Vagina (tissue), 2 donors: Measurements from ENCODE around the gene COMMD7. TPM values are rescaled to one million over a fixed set of nuclear protein-coding genes. Genes with fewer than 3 reads are reported as not detected.
A peak's percentile ranks its signal among the peaks of the same experiment; 100 is the strongest.
"Not testable (repeated sequence)": the region's sequence is repeated elsewhere in the genome, so short reads cannot be mapped to it uniquely, and the experiment has no call there.

Experiments used
- DNase-seq, 2 donors: peaks; one replicate each; pipeline ENCODE4 v3.0.0-alpha.2; 2017; ENCODE audit errors: extremely low spot score in 2 of 2
- H3K27ac ChIP-seq: fragments of 200-600 bp; sonication (generic); one replicate; pipeline ENCODE4 v1.5.1; 2019
- H3K27me3 ChIP-seq: fragments of 200-600 bp; sonication (generic); one replicate; pipeline ENCODE4 v1.5.1; 2019
- H3K36me3 ChIP-seq, 2 donors: fragments of 200-600 bp; sonication (generic); one replicate each; pipeline ENCODE4 v1.5.1; 2017 to 2019
- H3K4me1 ChIP-seq: fragments of 200-600 bp; sonication (generic); one replicate; pipeline ENCODE4 v1.5.1; 2019
- H3K4me3 ChIP-seq, 2 donors: fragments of 200-600 bp; sonication (generic); 1 replicate in 1 of 2; 2 replicates in 1 of 2; pipeline ENCODE4 v1.5.1; 2016 to 2019
- H3K9me3 ChIP-seq: fragments of 200-600 bp; sonication (generic); one replicate; pipeline ENCODE4 v1.5.1; 2019
- POLR2A ChIP-seq, 2 donors: fragments of 450-650 bp; IDR thresholded peaks; one replicate each; pipeline ENCODE4 v1.6.1; 2017; ENCODE audit warnings: antibody characterized with exemption in 2 of 2, mild to moderate bottlenecking in 2 of 2, moderate library complexity in 2 of 2
- POLR2AphosphoS5 ChIP-seq, 2 donors: sonication (generic); formaldehyde crosslinking; IDR thresholded peaks; one replicate each; pipeline ENCODE4 v1.9.0; 2017; ENCODE audit warnings: antibody characterized with exemption in 2 of 2, mild to moderate bottlenecking in 2 of 2, low read depth in 1 of 2; ENCODE audit not compliant: insufficient read depth in 1 of 2
- intact Hi-C: fragments of 100-400 bp; cut with DNase I; formaldehyde crosslinking; loops from one replicate; pipeline ENCODE4 v1.15.1; 2023
- total RNA-seq: library from RNA; depleted of rRNA; stranded (reverse); fragments of >200 nt; gene quantifications from one replicate; pipeline ENCODE4 v1.2.3, GENCODE V29; 2016
- TF ChIP-seq, protein P1 (sequence below), 3 experiments: fragments of 450-650 bp in 2 of 3; fragments of 200-600 bp in 1 of 3; sonication (generic) in 1 of 3; IDR thresholded peaks; one replicate each; pipeline ENCODE4 v1.5.1; 2017 to 2019; ENCODE audit warnings: antibody characterized with exemption in 3 of 3, mild to moderate bottlenecking in 2 of 3, moderate library complexity in 2 of 3

COMMD7 gene
- total RNA-seq, 1 donor from 2014 or later, result 28.7 TPM

GRCh38 chr20:32742322-32743236 is 688 bp downstream of the COMMD7 start:
- Histone ChIP-seq H3K27me3 (no peaks in the 10 kb centered on the region), H3K9me3 (no peaks in the 10 kb centered on the region), H3K27ac (peak overlapping the region; percentile 86), H3K4me1 (peaks cover 21% of the 10 kb centered on the region), H3K4me3 (peak overlapping the region; percentile 75 to 89), H3K36me3 (no peaks in the 10 kb centered on the region)
- intact Hi-C loops, result no loop called here
- TF ChIP-seq POLR2AphosphoS5 (IDR thresholded peaks at IDR 0.05; ENCODE audit: insufficient read depth in 1 of 2, low read depth in 1 of 2) (no peak), POLR2A (IDR thresholded peaks at IDR 0.05) (no peak)
- TF ChIP-seq, protein P1, sequence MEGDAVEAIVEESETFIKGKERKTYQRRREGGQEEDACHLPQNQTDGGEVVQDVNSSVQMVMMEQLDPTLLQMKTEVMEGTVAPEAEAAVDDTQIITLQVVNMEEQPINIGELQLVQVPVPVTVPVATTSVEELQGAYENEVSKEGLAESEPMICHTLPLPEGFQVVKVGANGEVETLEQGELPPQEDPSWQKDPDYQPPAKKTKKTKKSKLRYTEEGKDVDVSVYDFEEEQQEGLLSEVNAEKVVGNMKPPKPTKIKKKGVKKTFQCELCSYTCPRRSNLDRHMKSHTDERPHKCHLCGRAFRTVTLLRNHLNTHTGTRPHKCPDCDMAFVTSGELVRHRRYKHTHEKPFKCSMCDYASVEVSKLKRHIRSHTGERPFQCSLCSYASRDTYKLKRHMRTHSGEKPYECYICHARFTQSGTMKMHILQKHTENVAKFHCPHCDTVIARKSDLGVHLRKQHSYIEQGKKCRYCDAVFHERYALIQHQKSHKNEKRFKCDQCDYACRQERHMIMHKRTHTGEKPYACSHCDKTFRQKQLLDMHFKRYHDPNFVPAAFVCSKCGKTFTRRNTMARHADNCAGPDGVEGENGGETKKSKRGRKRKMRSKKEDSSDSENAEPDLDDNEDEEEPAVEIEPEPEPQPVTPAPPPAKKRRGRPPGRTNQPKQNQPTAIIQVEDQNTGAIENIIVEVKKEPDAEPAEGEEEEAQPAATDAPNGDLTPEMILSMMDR (IDR thresholded peaks at IDR 0.05), result no peak
- no peak for DNase-seq

DNA sequence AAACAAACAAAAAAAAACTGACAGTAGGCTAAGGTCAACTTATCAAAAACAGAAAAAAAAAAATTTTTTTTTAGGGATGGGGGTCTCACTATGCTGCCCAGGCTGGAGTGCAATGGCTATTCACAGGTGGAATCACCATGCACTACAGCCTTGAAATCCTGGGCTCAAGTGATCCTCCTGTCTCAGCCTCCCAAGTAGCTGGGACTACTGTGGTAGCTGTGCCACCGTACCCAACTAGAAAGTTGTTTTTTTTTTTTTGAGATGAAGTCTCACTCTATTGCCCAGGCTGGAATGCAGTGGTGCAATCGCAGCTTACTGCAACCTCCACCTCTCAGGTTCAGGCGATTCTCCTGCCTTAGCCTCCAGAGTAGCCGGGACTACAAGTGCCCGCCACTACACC is 2.1 kb downstream of the COMMD7 start:
- Histone ChIP-seq H3K27me3 (no peaks in the 10 kb centered on the region), H3K9me3 (no peaks in the 10 kb centered on the region), H3K27ac (no peak overlapping the region), H3K4me3 (no peak overlapping the region), H3K4me1 (peaks cover 21% of the 10 kb centered on the region), H3K36me3 (no peaks in the 10 kb centered on the region)
- no peak for TF ChIP-seq POLR2AphosphoS5 (IDR thresholded peaks at IDR 0.05; ENCODE audit: insufficient read depth in 1 of 2, low read depth in 1 of 2)
- TF ChIP-seq, protein P1 (IDR thresholded peaks at IDR 0.05), result no peak
- no peak for TF ChIP-seq POLR2A (IDR thresholded peaks at IDR 0.05)
- DNase-seq, result no peak
- intact Hi-C loops, result no loop called here

DNA sequence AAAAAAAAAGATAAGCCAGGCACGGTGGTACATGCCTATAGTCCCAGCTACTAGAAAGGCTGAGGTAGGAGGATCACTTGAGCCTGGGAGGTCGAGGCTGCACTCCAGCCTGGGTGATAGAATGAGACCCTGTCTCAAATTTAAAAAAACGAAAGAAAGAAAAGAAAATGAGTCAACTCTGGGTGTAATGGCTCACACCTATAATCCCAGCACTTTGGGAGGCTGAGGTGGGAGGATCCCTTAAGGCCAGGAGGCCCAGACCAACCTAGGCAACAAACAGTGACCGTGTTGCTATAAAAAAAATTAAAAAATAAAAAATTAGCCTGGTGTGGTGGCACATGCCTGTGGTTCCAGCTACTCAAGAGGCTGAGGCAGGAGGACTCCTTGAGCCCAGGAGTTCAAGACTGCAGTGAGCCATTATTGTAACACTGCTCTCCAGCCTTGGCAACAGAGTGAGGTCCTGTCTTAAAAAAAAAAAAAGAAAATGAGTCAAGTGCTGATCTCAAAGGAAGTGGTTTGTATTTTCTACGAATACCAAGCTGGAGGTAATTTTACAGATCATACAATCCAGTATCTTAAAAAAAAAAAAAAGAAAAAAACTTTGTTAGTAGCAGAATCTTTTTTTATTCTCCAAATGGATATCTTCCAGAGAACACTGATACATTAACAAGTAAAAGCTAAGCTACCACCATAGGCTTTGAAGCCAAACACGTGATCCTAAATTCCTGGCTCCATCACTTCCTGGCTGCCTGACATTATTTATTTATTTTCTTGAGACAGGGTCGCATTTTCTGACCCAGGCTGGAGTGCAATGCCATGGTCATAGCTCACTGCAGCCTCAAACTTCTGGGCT is 5.7 kb downstream of the COMMD7 start:
- intact Hi-C loops, result no loop called here
- no peaks in the 10 kb centered on the region for H3K36me3 ChIP-seq
- DNase-seq, result no peak
- peaks cover 10% of the 10 kb centered on the region for H3K4me1 ChIP-seq
- no peak overlapping the region for H3K4me3 ChIP-seq
- H3K27ac ChIP-seq, result no peak overlapping the region
- no peaks in the 10 kb centered on the region for H3K9me3 ChIP-seq
- no peak for TF ChIP-seq POLR2AphosphoS5 (IDR thresholded peaks at IDR 0.05; ENCODE audit: insufficient read depth in 1 of 2, low read depth in 1 of 2)
- H3K27me3 ChIP-seq, result no peaks in the 10 kb centered on the region

GRCh38 chr20:32731882-32732266 is 11.4 kb downstream of the COMMD7 start:
- DNase-seq, result no peak
- Histone ChIP-seq H3K4me1 (peaks cover 14% of the 10 kb centered on the region), H3K9me3 (no peaks in the 10 kb centered on the region), H3K4me3 (no peak overlapping the region), H3K27ac (no peak overlapping the region), H3K27me3 (no peaks in the 10 kb centered on the region), H3K36me3 (peaks cover 0 to 7% of the 10 kb centered on the region in 2 donors)
- TF ChIP-seq POLR2A (IDR thresholded peaks at IDR 0.05) (no peak), POLR2AphosphoS5 (IDR thresholded peaks at IDR 0.05; ENCODE audit: insufficient read depth in 1 of 2, low read depth in 1 of 2) (no peak)
- intact Hi-C loops, result no loop called here

GRCh38 chr20:32729334-32729733 is 13.9 kb downstream of the COMMD7 start:
- peaks cover 0 to 27% of the 10 kb centered on the region in 2 donors for H3K36me3 ChIP-seq

GRCh38 chr20:32728435-32728834 is 14.8 kb downstream of the COMMD7 start:
- H3K27ac ChIP-seq, H3K9me3 ChIP-seq, intact Hi-C loops, H3K27me3 ChIP-seq, H3K4me3 ChIP-seq, DNase-seq: not testable (repeated sequence)
- Histone ChIP-seq H3K36me3 (peaks cover 0 to 27% of the 10 kb centered on the region in 2 donors), H3K4me1 (peaks cover 14% of the 10 kb centered on the region)

More at GRCh38 chr20:32729334-32729733, 13.9 kb downstream of the COMMD7 start:
- DNase-seq, intact Hi-C loops, H3K9me3 ChIP-seq, H3K27me3 ChIP-seq, H3K4me3 ChIP-seq, H3K27ac ChIP-seq: not testable (repeated sequence)
- H3K4me1 ChIP-seq, result peaks cover 14% of the 10 kb centered on the region
